NCI-H524 (cell line): ENCODE measurements around the gene ARIH2.
"Not testable (repeated sequence)": the region's sequence is repeated elsewhere in the genome, so short reads cannot be mapped to it uniquely, and the experiment has no call there.

Source experiments
- DNase-seq, 2 experiments: peaks; one replicate each; lab custom pipeline; 2025; lab: John Stamatoyannopoulos, UW

The ARIH2 gene

GRCh38 chr3:49004352-49005302, 86.0 kb downstream of the ARIH2 start:
- DNase-seq: no peak

DNA sequence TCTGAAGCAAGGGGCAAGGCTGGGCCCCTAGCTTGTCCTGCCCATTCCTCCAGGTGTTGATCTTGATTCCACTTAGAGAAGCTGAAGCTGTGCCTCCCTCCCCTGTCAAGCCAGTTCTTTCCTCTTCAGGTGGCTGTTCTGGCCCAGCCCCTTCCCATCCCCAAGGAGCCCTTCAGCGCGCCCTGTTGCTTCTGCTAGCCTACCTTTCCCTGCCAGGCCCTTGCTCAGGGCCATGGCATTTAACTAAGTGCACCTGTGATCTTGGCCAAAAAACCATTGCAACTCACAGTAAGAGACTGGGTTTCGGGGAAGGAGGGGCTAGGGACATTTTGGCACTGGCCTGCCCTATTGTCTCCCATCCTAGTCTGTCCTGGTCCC, 86.7 kb downstream of the ARIH2 start:
- no peak for DNase-seq

DNA sequence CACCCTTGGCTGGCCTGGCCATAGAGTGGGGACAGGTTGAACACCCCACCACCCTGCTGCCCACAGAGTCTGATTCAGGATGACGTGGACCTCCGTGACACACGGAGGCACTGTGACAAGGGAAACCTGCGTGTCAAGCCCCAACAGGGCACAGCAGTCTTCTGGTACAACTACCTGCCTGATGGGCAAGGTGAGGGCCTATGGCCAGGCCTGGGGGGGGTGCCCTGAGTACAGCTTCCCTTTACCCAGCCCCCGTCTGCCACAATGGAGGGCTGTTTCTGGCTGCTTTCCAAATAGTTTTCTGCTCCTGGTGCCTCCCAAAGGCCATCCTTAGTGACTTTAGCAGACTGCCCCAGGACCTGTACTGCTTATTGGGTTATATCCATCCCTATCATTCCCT, 87.4 kb downstream of the ARIH2 start:
- DNase-seq: no peak

DNA sequence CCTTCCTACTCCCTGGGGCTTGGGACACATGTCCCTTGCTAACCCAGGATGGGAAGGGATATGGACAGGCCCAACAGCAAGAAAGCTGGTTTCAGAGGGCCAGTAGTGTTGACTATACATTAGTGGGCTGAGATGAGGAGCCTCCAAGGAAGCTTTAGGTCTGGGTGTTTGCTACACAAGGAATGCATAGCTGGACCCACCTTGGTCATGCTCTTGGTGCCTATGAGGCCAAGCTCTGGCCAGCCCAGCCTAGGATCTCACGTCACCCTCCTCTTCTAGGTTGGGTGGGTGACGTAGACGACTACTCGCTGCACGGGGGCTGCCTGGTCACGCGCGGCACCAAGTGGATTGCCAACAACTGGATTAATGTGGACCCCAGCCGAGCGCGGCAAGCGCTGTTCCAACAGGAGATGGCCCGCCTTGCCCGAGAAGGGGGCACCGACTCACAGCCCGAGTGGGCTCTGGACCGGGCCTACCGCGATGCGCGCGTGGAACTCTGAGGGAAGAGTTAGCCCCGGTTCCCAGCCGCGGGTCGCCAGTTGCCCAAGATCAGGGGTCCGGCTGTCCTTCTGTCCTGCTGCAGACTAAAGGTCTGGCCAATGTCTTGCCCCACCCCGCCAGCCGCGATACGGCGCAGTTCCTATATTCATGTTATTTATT, 87.9 kb downstream of the ARIH2 start:
- DNase-seq: peak in 1 of 2 experiments; percentile 25

GRCh38 chr3:49007068-49007770, 88.6 kb downstream of the ARIH2 start, which contains the start of gene WDR6:
Gene WDR6 (plus strand): TSS chr3:49007391. CDS start chr3:49007432, 41 bp downstream.
- peak; percentile 94 to 97 for DNase-seq

DNA sequence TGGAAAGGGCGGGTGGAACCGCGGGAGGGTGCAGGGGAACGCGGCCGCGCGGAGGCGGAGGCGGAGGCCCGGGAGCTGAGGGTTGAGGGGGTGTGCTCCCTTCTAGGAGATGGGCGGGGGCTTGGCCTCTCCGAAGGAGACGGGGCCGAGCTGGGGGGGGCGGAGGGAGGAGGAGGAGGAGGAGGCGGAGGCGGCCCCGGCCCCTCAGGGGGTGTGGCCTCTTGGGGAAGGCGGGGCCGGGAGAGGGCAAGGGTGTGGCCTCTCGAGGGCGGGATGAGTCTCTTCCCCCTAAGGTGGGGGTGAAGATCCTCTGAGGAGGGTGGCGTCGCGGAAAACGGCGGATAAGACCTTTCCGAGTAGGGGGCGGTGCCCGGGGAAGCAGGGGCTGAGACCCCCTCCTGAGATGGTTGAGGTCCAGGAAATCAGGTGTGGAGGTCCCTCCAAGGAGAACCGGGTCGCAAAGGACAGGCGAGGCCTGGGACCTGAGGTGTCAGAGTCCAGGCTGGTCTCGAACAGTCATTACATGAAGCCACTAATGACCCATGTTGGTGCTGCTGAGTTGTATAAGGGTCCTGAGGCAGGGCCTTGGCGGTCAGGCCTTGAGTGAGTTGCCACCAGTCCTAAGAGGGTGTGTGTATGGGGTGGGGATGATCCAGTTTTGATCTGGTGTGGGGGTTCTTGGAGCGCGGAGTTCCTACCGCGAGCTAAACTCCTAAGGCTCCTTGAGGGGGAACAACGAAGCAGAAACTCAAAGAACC, 89.3 kb downstream of the ARIH2 start:
- peak; percentile 16 to 68 for DNase-seq

- not testable (repeated sequence) for DNase-seq
These were observed 90.0 kb downstream of the ARIH2 start for GRCh38 chr3:49008627-49009026.

- DNase-seq: no peak
These were observed 90.8 kb downstream of the ARIH2 start for GRCh38 chr3:49009396-49009795.

GRCh38 chr3:49012441-49013017, 93.9 kb downstream of the ARIH2 start:
- DNase-seq: no peak

DNA sequence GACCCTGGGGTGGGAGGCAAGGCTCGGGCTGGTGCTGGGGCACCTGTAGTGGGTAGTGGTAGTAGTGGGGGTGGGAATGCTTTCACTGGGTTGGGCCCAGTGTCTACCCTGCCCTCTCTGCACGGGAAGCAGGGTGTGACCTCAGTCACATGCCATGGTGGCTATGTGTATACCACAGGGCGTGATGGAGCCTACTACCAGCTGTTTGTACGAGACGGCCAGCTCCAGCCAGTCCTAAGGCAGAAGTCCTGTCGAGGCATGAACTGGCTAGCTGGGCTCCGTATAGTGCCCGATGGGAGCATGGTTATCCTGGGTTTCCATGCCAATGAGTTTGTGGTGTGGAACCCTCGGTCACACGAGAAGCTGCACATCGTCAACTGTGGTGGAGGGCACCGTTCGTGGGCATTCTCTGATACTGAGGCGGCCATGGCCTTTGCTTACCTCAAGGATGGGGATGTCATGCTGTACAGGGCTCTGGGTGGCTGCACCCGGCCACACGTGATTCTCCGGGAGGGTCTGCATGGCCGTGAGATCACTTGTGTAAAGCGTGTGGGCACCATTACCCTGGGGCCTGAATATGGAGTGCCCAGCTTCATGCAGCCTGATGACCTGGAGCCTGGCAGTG, 94.6 kb downstream of the ARIH2 start:
- no peak for DNase-seq

DNA sequence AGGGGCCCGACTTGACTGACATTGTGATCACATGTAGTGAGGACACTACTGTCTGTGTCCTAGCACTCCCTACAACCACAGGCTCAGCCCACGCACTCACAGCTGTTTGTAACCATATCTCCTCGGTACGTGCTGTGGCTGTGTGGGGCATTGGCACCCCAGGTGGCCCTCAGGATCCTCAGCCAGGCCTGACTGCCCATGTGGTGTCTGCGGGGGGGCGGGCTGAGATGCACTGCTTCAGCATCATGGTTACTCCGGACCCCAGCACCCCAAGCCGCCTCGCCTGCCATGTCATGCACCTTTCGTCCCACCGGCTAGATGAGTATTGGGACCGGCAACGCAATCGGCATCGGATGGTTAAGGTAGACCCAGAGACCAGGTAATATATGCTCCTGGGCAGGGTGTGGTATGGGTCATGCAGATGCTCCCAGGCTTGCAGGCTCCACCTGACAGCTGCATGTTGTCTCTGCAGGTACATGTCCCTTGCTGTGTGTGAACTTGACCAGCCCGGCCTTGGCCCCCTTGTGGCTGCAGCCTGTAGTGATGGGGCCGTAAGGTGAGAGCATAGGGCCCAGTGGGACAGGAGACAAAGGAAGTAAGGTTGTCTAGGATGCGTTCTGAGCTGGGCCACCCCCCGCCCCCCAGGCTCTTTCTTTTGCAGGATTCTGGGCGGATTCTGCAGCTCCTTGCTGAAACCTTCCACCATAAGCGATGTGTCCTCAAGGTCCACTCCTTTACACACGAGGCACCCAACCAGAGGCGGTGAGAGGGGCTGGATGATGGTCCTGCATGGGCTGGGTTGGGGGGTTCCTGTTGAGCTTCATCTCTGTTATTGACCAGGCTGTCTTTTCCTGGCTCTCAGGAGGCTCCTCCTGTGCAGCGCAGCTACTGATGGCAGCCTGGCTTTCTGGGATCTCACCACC, 95.4 kb downstream of the ARIH2 start:
- DNase-seq: peak in 1 of 2 experiments; percentile 24

DNA sequence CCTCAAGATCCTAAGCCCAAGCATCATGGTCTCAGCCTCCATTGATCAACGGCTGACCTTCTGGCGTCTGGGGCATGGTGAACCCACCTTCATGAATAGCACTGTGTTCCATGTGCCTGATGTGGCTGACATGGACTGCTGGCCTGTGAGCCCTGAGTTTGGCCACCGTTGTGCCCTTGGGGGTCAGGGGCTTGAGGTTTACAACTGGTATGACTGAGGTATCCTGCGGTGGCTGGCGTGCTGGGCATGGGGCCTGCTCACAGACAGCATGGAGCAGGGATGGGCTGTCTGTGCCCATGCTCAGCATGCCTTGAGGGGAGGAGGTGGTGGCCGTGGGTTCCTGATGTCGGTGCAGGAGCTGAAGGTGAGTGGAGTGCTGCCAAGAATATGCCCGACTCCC, 96.4 kb downstream of the ARIH2 start:
- no peak for DNase-seq

DNA sequence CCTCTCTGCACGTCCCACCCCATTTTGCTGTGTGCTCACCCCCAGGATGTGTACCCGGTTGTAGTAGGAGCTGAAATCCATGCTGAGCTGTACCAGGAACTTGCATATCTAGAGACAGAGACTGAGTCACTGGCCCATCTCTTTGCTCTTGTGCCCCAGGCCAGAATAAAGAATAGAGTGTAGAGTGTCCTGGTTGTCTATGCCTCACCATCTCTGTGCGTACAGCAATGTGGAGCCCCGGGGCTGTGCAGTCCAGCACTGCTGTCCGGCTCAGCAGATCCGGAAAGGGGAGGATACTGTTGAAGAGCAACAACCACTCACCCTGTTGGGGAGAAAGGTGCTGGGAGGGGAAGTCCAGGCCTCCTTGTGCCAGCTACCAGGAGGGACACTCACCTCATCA, 97.1 kb downstream of the ARIH2 start:
- no peak for DNase-seq

DNA sequence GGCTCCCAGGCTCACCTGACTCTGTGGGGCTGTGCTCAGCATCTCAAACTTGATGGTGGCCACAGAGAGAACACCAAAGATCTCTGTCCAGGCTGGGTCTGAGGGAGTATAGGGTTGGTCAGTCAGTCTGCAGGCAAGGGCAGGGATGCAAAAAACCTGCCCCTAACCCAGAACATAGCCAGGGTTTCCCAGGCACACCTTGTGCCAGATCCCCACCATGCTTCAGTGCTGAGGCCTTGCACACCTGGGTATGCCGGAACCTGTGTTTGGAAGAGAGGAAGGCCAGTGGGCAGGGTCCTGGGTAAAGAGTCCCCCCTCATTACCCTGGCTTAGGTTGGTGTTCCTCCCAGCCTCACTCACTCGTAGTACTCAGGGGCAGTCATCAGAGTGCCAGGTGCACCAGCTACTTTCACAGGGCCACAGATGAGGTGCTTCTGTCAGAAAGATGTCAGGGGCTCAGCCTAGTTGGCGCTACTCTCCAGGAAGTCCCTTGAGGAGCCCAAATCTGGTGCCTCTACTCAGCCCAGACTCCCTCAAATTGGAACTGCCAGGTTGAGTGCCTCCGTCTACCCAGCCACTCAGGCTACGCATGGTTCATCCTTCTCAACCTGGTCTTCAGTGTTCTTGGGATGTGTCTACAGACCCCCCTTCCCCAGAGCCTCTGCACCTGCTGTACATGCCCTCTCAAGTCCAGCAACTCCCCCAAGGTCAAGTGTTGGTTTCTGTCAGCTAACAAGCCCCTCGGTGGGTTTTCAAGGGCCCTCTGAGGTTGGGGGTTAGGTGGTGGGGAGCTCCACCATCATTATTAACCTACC, 98.0 kb downstream of the ARIH2 start:
- DNase-seq: no peak

DNA sequence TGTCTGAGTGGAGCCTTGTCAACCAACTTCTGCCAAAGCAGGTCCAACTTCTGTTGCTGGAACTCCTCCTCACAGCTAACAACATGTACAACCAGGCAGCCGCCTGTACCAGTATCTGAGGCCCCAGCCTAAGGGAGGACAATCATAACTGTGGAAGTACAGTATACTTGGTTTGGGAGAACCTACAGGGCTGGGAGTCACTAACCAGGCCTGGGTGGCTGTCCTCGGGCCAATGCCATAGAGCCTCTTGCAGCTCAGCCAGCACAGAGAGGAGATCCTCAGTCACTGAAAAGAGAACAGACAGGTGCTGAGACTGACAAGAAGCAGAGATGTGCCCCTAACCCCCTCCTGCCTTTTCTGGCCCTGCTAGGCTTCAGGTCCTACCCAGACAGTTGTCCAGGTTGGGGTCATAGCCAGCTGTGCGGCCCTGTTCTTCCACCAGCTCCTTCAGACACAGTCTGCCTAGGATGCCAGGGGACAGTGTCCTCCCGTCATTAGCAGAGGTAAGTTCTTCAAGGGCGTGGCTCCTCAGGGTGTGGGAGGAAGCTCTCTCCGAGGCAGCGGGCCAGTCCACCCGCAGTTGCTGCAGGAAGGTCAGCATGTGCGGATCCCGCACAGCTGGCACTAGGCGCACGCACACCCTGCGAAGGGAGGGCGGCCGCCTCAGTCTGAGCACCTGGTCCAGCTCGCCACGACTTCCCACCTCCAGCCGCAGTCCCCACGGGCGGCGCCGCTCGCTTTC, 98.8 kb downstream of the ARIH2 start:
- no peak for DNase-seq

- DNase-seq: peak; percentile 67 to 82
These were observed 99.5 kb downstream of the ARIH2 start, which contains the start of gene DALRD3 for GRCh38 chr3:49017971-49018706. Gene DALRD3 (minus strand): TSS chr3:49018580. CDS start chr3:49018564, 16 bp downstream.

- no peak for DNase-seq
These were observed 100.0 kb downstream of the ARIH2 start for GRCh38 chr3:49018707-49019006.

GRCh38 chr3:49019941-49020329, 101.3 kb downstream of the ARIH2 start:
- DNase-seq: no peak
